Heart right ventricle (tissue), 16 donors: ENCODE measurements around the gene PADI4. TPM values are rescaled to one million over a fixed set of nuclear protein-coding genes. Genes with fewer than 3 reads are reported as not detected.
A peak's percentile ranks its signal among the peaks of the same experiment; 100 is the strongest.

Source experiments
- ATAC-seq, 8 donors: fragments of 200-7000 bp; cut with Tn5 transposase; one replicate each; pipeline ENCODE4 v1.9.1; 2020; ENCODE audit warnings: mild to moderate bottlenecking in 8 of 8, moderate library complexity in 8 of 8, moderate number of reproducible peaks in 1 of 8
- DNase-seq, 2 donors: peaks; one replicate each; pipeline ENCODE4 v3.0.0-alpha.2; 2020
- H3K27ac ChIP-seq, 10 donors: fragments of 200-600 bp; sonication (generic) in 2 of 10; one replicate each; pipeline versions ENCODE4 v1.5.0 to v1.8.0; 2020 to 2022; ENCODE audit warnings: mild to moderate bottlenecking in 3 of 10
- H3K27me3 ChIP-seq, 7 donors: fragments of 200-600 bp; one replicate each; pipeline ENCODE4 v1.8.0; 2021 to 2022; ENCODE audit warnings: mild to moderate bottlenecking in 2 of 7
- H3K36me3 ChIP-seq, 9 donors: fragments of 200-600 bp; sonication (generic) in 1 of 9; one replicate each; pipeline versions ENCODE4 v1.5.0 to v1.8.0; 2020 to 2022; ENCODE audit warnings: mild to moderate bottlenecking in 2 of 9
- H3K4me1 ChIP-seq, 9 donors: fragments of 200-600 bp; sonication (generic) in 1 of 9; one replicate each; pipeline versions ENCODE4 v1.5.0 to v1.8.0; 2020 to 2022; ENCODE audit warnings: mild to moderate bottlenecking in 4 of 9
- H3K4me3 ChIP-seq, 10 donors: fragments of 200-600 bp; sonication (generic) in 2 of 10; one replicate each; pipeline versions ENCODE4 v1.5.0 to v1.8.0; 2020 to 2022; ENCODE audit warnings: mild to moderate bottlenecking in 7 of 10, moderate library complexity in 2 of 10
- H3K9me3 ChIP-seq, 11 donors: fragments of 200-600 bp in 10 of 11; sonication (generic) in 2 of 11; one replicate each; pipeline versions ENCODE4 v1.5.0 to v1.8.0; 2013 to 2022; ENCODE audit warnings: mild to moderate bottlenecking in 2 of 11, control low read depth in 1 of 11, moderate library complexity in 1 of 11
- CTCF ChIP-seq, 9 donors: fragments of 200-600 bp; sonication (generic) in 2 of 9; IDR thresholded peaks; one replicate each; pipeline versions ENCODE4 v1.5.0 to v1.8.0; 2021 to 2022; ENCODE audit warnings: antibody characterized with exemption in 9 of 9, mild to moderate bottlenecking in 5 of 9, moderate library complexity in 1 of 9
- WGBS, 2 donors: extraction: QIAGEN DNeasy Blood & Tissue Kit; methylation state at CpG; one replicate each; pipeline ENCODE4 v1.1.7; 2013; ENCODE audit warnings: inconsistent platforms in 1 of 2; 5-methylcytosine and 5-hydroxymethylcytosine counted together
- intact Hi-C, 10 donors: fragments of 100-400 bp; cut with DNase I; formaldehyde crosslinking; loops; one replicate each; pipeline versions ENCODE4 v1.11.1 to v1.14.2; 2022
- microRNA-seq, 2 donors: library from miRNA; unstranded; fragments of <30 nt; microRNA quantifications; one replicate each; pipeline ENCODE4 v1.2.0, GENCODE V29; 2021
- polyA plus RNA-seq, 2 donors: library from polyadenylated mRNA; stranded (reverse); fragments of 200-250 nt; gene quantifications; one replicate each; pipeline ENCODE4 v1.2.3, GENCODE V29; 2013
- total RNA-seq, 10 donors: library from RNA; stranded (reverse); fragmentation: NEBNext Ultra II Directional in 3 of 10; extraction: Animal tissue kit (Norgen Biotek cat#: 25700) in 3 of 10; gene quantifications; one replicate each; pipeline versions ENCODE4 v1.2.1 to v1.2.4, GENCODE V29; 2021 to 2023
- donor health status: Arrhythmogenic right ventricular cardiomyopathy.
- donor health status: ischemic (EF 13 %, LVEDD 7.1; RV severe dilation, severe dysfunction).
- donor health status: healthy with polysubstance abuse.
- donor health status: DM: no; HTN: yes; CAD: no.
- donor health status: DM: no; HTN: no; CAD: no.
- donor health status: ischemic (EF 25% LVEDD 6.9; RV normal size, moderate dysfunction).
- donor health status: ischemic (EF 25% LVEDD 5.7; RV mildly dilated, moderate dysfunction).
- donor health status: healthy.
- donor health status: DM: yes; HTN: yes; CAD: no.
- donor health status: Ischemic cardiomyopathy.
- donor health status: ischemic (EF 35%, LVEDD 5.7; RV mildly dilated, moderate dysfunction).
- donor health status: nonischemic (EF 11% LVEDD 7.7; RV severe dilation, severe dysfunction).
- donor health status: DM: yes; HTN: yes; CAD: no.
- donor health status: PGD.
- donor health status: ischemic (EF 29% LVEDD 5.4; RV normal size, mild dysfunction).
- donor health status: nonischemic (EF 23%, LVEDD 6.1; RV moderate dilation, normal function).

Gene PADI4
- total and polyA plus RNA-seq, 12 donors, result 0.06 to 3.0 (median 0.61) TPM; not detected in 2

GRCh38 chr1:17412093-17412870 lies 104.3 kb downstream of the PADI4 start:
- WGBS, 2 donors, result 78 to 84% methylated on average over 16 of the region's 16 CpGs
- H3K27ac ChIP-seq, result no peak overlapping the region
- ATAC-seq (peak in 1 of 8 donors; percentile 44), DNase-seq (no peak)
- peaks cover 0 to 10% (median 0%) of the 10 kb centered on the region in 9 donors for H3K4me1 ChIP-seq
- H3K4me3 ChIP-seq, result no peak overlapping the region
- no peak for TF ChIP-seq CTCF (IDR thresholded peaks at IDR 0.05)
- intact Hi-C loops, result loop anchor here in 1 of 10 donors (10.0 kb wide), 1 partner anchor 193 kb away; no protein-coding TSS in a partner anchor
- no peaks in the 10 kb centered on the region for H3K27me3 ChIP-seq
- H3K9me3 ChIP-seq, result no peaks in the 10 kb centered on the region
- H3K36me3 ChIP-seq, result peaks cover 0 to 100% (median 56%) of the 10 kb centered on the region in 9 donors

Small RNA genes within 50 kb of the gene (microRNA-seq; reads per million reads assigned to microRNA genes)
- gene MIR3972, result 0 reads per million in 2 donors

Other genes with a start within 250 kb of the PADI4 start
- gene PADI2, start 188.7 kb upstream of the PADI4 start, total RNA-seq, result 1 to 10 TPM in 1 of 10 donors, under 1 TPM in 9; 0.12 to 1.1 (median 0.58) TPM
- gene PADI2, start 188.7 kb upstream of the PADI4 start, polyA plus RNA-seq, result under 1 TPM; 0.07 TPM
- not detected for gene PADI1, start 103.1 kb upstream of the PADI4 start, total RNA-seq
- gene PADI1, start 103.1 kb upstream of the PADI4 start, polyA plus RNA-seq, result under 1 TPM in 1 of 2 donors, not detected in 1; 0.01 TPM
- gene PADI3, start 59.1 kb upstream of the PADI4 start, total RNA-seq, result not detected
- not detected for gene PADI3, start 59.1 kb upstream of the PADI4 start, polyA plus RNA-seq
- not detected for gene PADI6, start 64.0 kb downstream of the PADI4 start, total RNA-seq
- gene PADI6, start 64.0 kb downstream of the PADI4 start, polyA plus RNA-seq, result not detected
- 10 to 100 TPM in 7 of 10 donors, 1 to 10 TPM in 3; 9.0 to 25.3 (median 11.4) TPM for gene RCC2, start 131.5 kb downstream of the PADI4 start, total RNA-seq
- gene RCC2, start 131.5 kb downstream of the PADI4 start, polyA plus RNA-seq, result 10 to 100 TPM in 1 of 2 donors, 1 to 10 TPM in 1; 9.4 to 12.5 TPM
- gene ARHGEF10L, start 231.5 kb downstream of the PADI4 start, total RNA-seq, result 10 to 100 TPM; 45.4 to 65.0 (median 49.4) TPM
- 10 to 100 TPM; 52.8 to 68.4 TPM for gene ARHGEF10L, start 231.5 kb downstream of the PADI4 start, polyA plus RNA-seq